ENCODE measurements around the gene PLPP1. TPM values are rescaled to one million over a fixed set of nuclear protein-coding genes. Genes with fewer than 3 reads are reported as not detected.

Gene PLPP1
- total and polyA plus RNA-seq, 2 experiments from 2014 or later = 39.1 to 97.1 TPM

GRCh38 chr5:55495216-55495615, 39.5 kb downstream of the PLPP1 start (continued):
- TF ChIP-seq ZNF462 (CRISPR knock-in tag; IDR thresholded peaks at IDR 0.05) (no peak), JUNB (IDR thresholded peaks at IDR 0.05; ENCODE audit: unreplicated experiment) (no peak), NANOG (IDR thresholded peaks at IDR 0.05; ENCODE audit: borderline replicate concordance) (no peak), REST (IDR thresholded peaks at IDR 0.05; ENCODE audit: unreplicated experiment) (no peak)

GRCh38 chr5:55492449-55492848, 42.3 kb downstream of the PLPP1 start:
- Histone ChIP-seq H4K20me1 (replicated peaks; ENCODE audit: insufficient read depth) (no peaks in the 10 kb centered on the region), H2AFZ (no peak overlapping the region), H3K79me2 (replicated peaks; ENCODE audit: insufficient read depth) (peaks cover 97% of the 10 kb centered on the region), H3K27ac (ENCODE audit: low read depth) (peak overlapping the region; percentile 68), H3K27me3 (ENCODE audit: insufficient read depth) (no peaks in the 10 kb centered on the region), H3K9me2 (ENCODE audit: insufficient read depth) (no peaks in the 10 kb centered on the region), H3K36me3 (ENCODE audit: insufficient read depth) (no peaks in the 10 kb centered on the region), H3F3A (replicated peaks; ENCODE audit: low read depth) (0 out of 2 replicates have a peak, but pooled peaks cover 3% of the 10 kb centered on the region), H3K4me1 (ENCODE audit: insufficient read depth) (peaks cover 33% of the 10 kb centered on the region), H3K4me3 (no peak overlapping the region), H3K4me2 (peak overlapping the region; percentile 4)
- no peak overlapping the region for H3K4me3 Mint-ChIP-seq
- H3K27me3 Mint-ChIP-seq (ENCODE audit: insufficient read depth, low read depth, poor library complexity) = no peaks in the 10 kb centered on the region
- DNase-seq (ENCODE audit: low spot score) (peak; percentile 46), ATAC-seq (peak; percentile 67)
- H3K36me3 Mint-ChIP-seq (ENCODE audit: low read depth) = peaks cover 7% of the 10 kb centered on the region
- no peaks in the 10 kb centered on the region for H3K9me3 Mint-ChIP-seq
- H3K27ac Mint-ChIP-seq = peak overlapping the region; percentile 58
- peaks cover 31% of the 10 kb centered on the region for H3K4me1 Mint-ChIP-seq
- TF ChIP-seq CTCF (conservative IDR thresholded peaks at IDR 0.05; ENCODE audit: low read depth in 2 of 2) (no peak), CREB1 (CRISPR knock-in tag; IDR thresholded peaks at IDR 0.05; ENCODE audit: low read depth) (no peak), NANOG (IDR thresholded peaks at IDR 0.05; ENCODE audit: borderline replicate concordance) (no peak), ZNF114 (CRISPR knock-in tag; IDR thresholded peaks at IDR 0.05) (no peak)
